ENCODE measurements around the gene SELENOI. TPM values are rescaled to one million over a fixed set of nuclear protein-coding genes. Genes with fewer than 3 reads are reported as not detected.

SELENOI gene
- total RNA-seq, 4 donors from 2014 or later: 9.4 to 14.5 (median 11.0) TPM

- no peak for TF ChIP-seq CTCF (IDR thresholded peaks at IDR 0.05; ENCODE audit: low read depth)
These were observed 89.2 kb downstream of the SELENOI start for GRCh38 chr2:26435106-26435505.

GRCh38 chr2:26438526-26438925, 92.6 kb downstream of the SELENOI start:
- TF ChIP-seq CTCF (IDR thresholded peaks at IDR 0.05; ENCODE audit: low read depth): no peak

GRCh38 chr2:26438926-26439325, 93.0 kb downstream of the SELENOI start:
- TF ChIP-seq CTCF (IDR thresholded peaks at IDR 0.05; ENCODE audit: low read depth): no peak

GRCh38 chr2:26442301-26442700, 96.4 kb downstream of the SELENOI start:
- no peak for TF ChIP-seq CTCF (IDR thresholded peaks at IDR 0.05; ENCODE audit: low read depth)

GRCh38 chr2:26442707-26443106, 96.8 kb downstream of the SELENOI start:
- TF ChIP-seq CTCF (IDR thresholded peaks at IDR 0.05; ENCODE audit: low read depth): no peak

- TF ChIP-seq CTCF (IDR thresholded peaks at IDR 0.05; ENCODE audit: low read depth): no peak
These were observed 98.3 kb downstream of the SELENOI start for GRCh38 chr2:26444236-26444635.

Other genes with a start within 250 kb of the SELENOI start
- gene GAREM2, start 173.1 kb upstream of the SELENOI start, total RNA-seq: 1 to 10 TPM in 2 of 4 donors, under 1 TPM in 2; 0.75 to 1.4 (median 1.0) TPM
- 100 to 1,000 TPM; 162 to 196 (median 189) TPM for gene HADHA, start 101.5 kb upstream of the SELENOI start, total RNA-seq
- 100 to 1,000 TPM; 125 to 226 (median 172) TPM for gene HADHB, start 101.2 kb upstream of the SELENOI start, total RNA-seq
- gene ADGRF3, start 646 bp downstream of the SELENOI start, total RNA-seq: not detected
- gene DRC1, start 55.8 kb downstream of the SELENOI start, total RNA-seq: not detected
- gene OTOF, start 132.0 kb downstream of the SELENOI start, total RNA-seq: under 1 TPM in 3 of 4 donors, not detected in 1; 0.16 to 0.44 (median 0.17) TPM